GM19467 (cell line): Measurements from ENCODE around the gene SESN1.
"Not testable (repeated sequence)": the region's sequence is repeated elsewhere in the genome, so short reads cannot be mapped to it uniquely, and the experiment has no call there.

Experiments used
- ATAC-seq: cut with Tn5 transposase; IDR thresholded peaks from one replicate; pipeline ENCODE4 v1.9.1; 2021; ENCODE audit warnings: mild to moderate bottlenecking, moderate library complexity; ENCODE audit not compliant: unreplicated experiment

The SESN1 gene

DNA sequence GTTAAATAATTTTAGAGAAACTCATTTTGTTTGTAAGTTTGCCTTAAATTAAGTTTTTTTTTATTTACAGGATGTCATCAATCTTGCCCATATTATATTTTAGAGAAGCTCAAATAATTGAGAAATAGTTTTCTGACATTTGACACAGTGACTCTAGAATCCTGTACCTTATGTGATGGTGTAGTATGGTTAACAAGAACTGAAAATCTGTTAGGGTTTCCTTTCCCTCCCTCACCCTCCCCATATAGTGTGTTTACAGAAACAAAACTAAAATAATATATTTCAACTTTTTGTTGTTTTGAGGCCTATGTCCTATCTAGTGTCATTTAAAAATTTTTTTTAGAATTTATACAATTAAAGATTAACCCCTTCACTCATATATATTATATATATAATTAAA lies 91.8 kb downstream of the SESN1 start:
- ATAC-seq = no peak

DNA sequence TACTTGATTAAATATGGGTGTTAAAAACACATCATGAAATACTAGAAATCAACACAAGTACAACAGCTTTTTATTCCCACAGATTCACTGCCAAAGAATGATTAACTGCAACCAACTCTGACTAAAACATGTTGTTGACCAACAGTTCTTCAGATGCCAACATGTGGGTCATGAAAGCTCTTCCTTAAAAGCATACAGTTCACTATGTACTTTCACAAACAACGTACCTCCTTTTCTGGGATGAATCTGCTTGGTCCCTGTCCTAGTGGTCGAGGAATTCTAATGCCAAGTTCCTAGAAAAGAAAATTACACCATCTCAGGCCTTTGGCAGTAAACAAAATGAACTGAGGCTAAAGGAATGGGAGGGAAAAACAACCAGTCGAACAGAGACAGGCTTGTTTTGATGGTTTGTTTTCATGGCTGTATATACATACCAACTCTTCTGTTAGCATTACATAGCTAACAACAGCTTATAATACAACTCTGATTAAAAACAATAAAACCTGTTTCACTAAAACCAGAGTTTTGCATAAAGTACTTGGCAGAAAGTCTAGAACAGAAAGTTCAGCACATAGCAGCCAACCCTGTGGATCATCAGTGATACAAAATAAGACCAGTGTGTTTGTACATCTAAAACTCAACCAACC lies 92.5 kb downstream of the SESN1 start:
- ATAC-seq = no peak

GRCh38 chr6:109001291-109001894 lies 93.3 kb downstream of the SESN1 start:
- no peak for ATAC-seq

- ATAC-seq = no peak
Observed at GRCh38 chr6:109000289-109000688, 94.4 kb downstream of the SESN1 start.

DNA sequence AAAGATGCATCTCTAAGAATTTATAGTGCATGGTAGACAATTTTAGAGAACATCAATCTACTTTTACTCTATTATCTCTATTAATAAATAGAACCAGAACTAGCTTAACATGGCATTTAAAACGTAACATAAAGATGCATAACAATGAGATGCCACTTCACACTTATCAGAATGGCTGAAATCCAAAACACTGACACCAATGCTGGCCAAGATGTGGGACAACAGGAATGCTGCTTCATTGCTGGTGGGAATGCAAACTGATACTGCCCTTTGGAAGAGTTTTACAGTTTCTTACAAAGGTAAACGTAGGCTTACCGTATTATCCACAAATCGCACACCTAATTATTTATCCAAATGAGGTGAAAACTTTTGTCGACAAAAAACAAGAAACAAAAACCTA lies 95.2 kb downstream of the SESN1 start:
- ATAC-seq = no peak

GRCh38 chr6:108998485-108998884 lies 96.2 kb downstream of the SESN1 start:
- ATAC-seq = no peak

- ATAC-seq = no peak
Observed at GRCh38 chr6:108996208-108996607, 98.4 kb downstream of the SESN1 start.

- ATAC-seq = no peak
Observed at GRCh38 chr6:108995296-108995695, 99.3 kb downstream of the SESN1 start.

- ATAC-seq = no peak
Observed at GRCh38 chr6:108993876-108994275, 100.8 kb downstream of the SESN1 start.

DNA sequence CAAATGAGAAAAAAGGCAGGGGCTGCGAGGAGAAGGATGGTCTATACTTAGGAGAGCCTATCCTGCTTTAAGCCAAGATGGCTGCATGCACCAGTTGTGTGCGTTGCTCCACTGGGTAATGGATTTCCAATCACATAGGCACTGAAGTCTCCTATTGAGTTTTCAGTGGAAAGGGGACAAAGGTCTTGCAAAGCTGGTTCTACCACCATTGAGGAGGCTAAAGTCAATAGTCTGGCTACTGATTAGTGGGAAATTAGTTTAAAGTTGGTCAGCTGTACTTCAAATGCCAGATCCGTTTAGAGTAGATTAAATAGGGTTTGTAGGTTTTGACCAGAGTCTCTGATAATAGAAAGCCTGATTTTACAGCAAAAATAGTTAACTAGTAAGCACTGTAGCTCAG lies 104.9 kb downstream of the SESN1 start:
- no peak for ATAC-seq

DNA sequence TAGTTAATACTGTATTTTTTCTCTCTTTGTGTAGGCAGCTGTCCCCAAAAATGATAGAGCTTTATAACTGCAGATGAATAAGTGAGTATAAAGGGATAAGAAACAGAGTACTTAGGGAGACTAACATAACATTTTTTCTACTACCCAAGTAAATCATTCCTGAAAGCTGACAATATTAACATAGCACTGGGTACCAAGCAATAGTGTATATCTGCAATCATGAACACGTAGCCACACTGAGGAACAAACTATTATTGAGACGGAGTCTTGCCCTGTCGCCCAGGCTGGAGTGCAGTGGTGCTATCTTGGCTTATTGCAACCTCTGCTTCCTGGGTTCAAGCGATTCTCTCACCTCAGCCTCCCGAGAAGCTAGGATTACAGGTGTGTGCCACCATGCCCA lies 105.9 kb downstream of the SESN1 start:
- no peak for ATAC-seq

DNA sequence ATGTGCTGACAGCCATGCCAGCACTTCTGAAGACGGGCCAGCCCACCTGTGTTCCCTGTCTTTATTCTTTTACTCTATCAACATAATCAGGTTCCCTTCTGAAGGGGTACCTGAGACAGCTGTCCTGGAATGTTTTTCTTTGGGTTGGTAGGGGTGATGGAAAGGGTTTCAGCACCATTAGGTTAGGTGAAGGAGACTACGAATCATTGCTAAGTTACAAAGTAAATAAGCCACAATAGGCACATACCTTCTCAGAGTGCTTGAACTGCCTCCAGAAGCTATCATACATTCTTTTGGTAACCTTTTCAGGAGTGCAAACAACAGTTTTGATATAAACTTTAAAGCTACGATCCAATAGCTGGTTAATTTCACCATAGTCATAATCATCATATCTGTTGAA lies 106.3 kb downstream of the SESN1 start:
- ATAC-seq = no peak

- no peak for ATAC-seq
Observed at GRCh38 chr6:108987156-108987555, 107.5 kb downstream of the SESN1 start.

DNA sequence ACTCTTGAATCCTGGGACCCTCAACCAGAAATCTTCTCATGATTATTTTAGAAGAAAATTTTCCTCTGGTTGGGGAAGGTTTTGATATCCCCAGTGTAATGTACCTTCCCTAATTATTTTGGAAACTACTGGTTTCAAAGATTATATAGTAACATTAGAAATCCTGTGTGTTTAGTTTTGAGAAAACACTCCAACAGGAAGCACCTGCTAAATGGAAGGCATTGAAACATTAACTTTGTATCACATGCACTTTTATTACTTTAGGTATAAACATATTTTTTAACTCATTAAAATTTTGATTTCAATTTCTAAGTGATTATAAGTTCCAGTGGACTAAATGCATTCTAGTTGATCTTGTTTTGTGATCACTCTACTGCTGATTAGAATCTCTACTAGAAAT lies 109.3 kb downstream of the SESN1 start:
- no peak for ATAC-seq

- no peak for ATAC-seq
Observed at GRCh38 chr6:108983151-108983550, 111.5 kb downstream of the SESN1 start.

GRCh38 chr6:108982154-108983113 lies 112.2 kb downstream of the SESN1 start:
- no peak for ATAC-seq

GRCh38 chr6:108978638-108979037 lies 116.0 kb downstream of the SESN1 start:
- ATAC-seq = not testable (repeated sequence)

DNA sequence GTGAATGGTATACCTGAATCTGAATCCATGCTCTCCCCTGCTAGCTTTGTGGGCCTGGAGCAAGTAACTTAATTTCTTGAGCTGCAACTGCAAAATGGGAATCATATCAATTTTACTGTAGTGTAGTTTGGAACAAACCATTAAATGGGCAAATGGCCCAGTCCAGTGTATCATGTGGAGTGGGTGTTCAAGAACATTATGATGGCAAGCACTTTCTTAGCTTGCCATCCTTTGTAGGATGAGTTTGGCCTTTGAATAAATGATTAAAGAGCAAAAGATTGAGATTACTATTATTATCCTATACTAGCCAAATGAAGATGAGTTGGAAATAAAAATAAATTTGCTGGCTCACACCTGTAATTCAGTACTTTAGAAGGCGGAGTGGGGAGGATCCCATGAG lies 120.4 kb downstream of the SESN1 start:
- ATAC-seq = no peak

DNA sequence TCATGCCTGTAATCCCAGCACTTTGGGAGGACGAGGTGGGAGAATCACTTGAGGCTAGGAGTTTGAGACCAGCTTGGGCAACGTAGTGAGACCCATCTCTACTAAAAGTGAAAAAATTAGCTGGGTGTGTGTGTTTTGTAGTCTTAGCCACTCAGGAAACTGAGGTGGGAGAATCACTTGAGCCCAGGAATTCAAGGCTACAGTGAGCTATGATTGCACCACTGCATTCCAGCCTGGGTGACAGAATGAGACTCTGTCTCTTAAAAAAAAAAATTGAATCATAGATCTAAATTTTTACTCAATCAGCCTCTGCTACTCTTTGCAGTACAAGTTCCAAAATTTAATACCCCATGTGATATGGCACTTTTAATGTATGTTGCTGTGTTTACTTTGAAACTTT lies 124.9 kb downstream of the SESN1 start:
- no peak for ATAC-seq

- ATAC-seq = no peak
Observed at GRCh38 chr6:108968325-108969316, 126.0 kb downstream of the SESN1 start.
